GM12875 (cell line): ENCODE measurements around the gene MT1B.

Experiments used
- H3K4me3 ChIP-seq: one replicate; pipeline ENCODE4 v1.5.1; 2011; ENCODE audit warnings: low read depth, low read length, control low read depth
- CTCF ChIP-seq: IDR thresholded peaks from 2 replicates; pipeline ENCODE4 v1.5.1; 2011; ENCODE audit warnings: low read depth, mild to moderate bottlenecking, control low read depth, inconsistent platforms, low read length, moderate library complexity, borderline replicate concordance; ENCODE audit not compliant: insufficient read depth

MT1B gene

GRCh38 chr16:56677474-56677873, 25.8 kb downstream of the MT1B start:
- TF ChIP-seq CTCF, result no peak
- H3K4me3 ChIP-seq, result no peak overlapping the region

- TF ChIP-seq CTCF, result no peak
Observed at GRCh38 chr16:56679078-56679730, 27.5 kb downstream of the MT1B start.

GRCh38 chr16:56679818-56680217, 28.1 kb downstream of the MT1B start:
- no peak for TF ChIP-seq CTCF
- H3K4me3 ChIP-seq, result no peak overlapping the region

More at GRCh38 chr16:56679078-56679730, 27.5 kb downstream of the MT1B start:
- no peak overlapping the region for H3K4me3 ChIP-seq

GRCh38 chr16:56681939-56682702, 30.4 kb downstream of the MT1B start, which contains the start of gene MT1X:
Gene MT1X, plus strand, starts transcription at chr16:56682470. Its CDS starts 71 bp downstream, at chr16:56682541.
- TF ChIP-seq CTCF, result no peak
- H3K4me3 ChIP-seq, result peak within 1 kb of the TSS; percentile 35

GRCh38 chr16:56682703-56683397, 31.2 kb downstream of the MT1B start:
- no peak for TF ChIP-seq CTCF

GRCh38 chr16:56683424-56684172, 31.9 kb downstream of the MT1B start:
- H3K4me3 ChIP-seq, result no peak overlapping the region
- no peak for TF ChIP-seq CTCF

More at GRCh38 chr16:56682703-56683397, 31.2 kb downstream of the MT1B start:
- peak overlapping the region; percentile 35 for H3K4me3 ChIP-seq
